ENCODE data around the gene ENO1.

ENO1 gene

GRCh38 chr1:8871539-8871935, 6.9 kb downstream of the ENO1 start:
- Histone ChIP-seq H3K4me3 (ENCODE audit: low read length) (no peak overlapping the region), H3K9me3 (ENCODE audit: control insufficient read depth, insufficient read depth, low read length) (no peaks in the 10 kb centered on the region), H3K4me1 (ENCODE audit: control insufficient read depth, insufficient read depth, low read length) (peaks cover 3% of the 10 kb centered on the region; the same call in 1 of the 2 replicates), H3K27ac (ENCODE audit: low read length) (no peak overlapping the region), H3K27me3 (ENCODE audit: control insufficient read depth, insufficient read depth, low read length) (no peaks in the 10 kb centered on the region), H3K36me3 (ENCODE audit: control insufficient read depth, insufficient read depth, low read length) (peaks cover 55% of the 10 kb centered on the region)
- no CpG with 5 or more reads among the region's 7 CpGs for WGBS (ENCODE audit: insufficient coverage, insufficient read length)
- no peak for DNase-seq (ENCODE audit: low read depth, low spot score)

GRCh38 chr1:8870616-8871538, 7.6 kb downstream of the ENO1 start:
- Histone ChIP-seq H3K27ac (ENCODE audit: low read length) (no peak overlapping the region), H3K9me3 (ENCODE audit: control insufficient read depth, insufficient read depth, low read length) (no peaks in the 10 kb centered on the region), H3K27me3 (ENCODE audit: control insufficient read depth, insufficient read depth, low read length) (no peaks in the 10 kb centered on the region), H3K4me3 (ENCODE audit: low read length) (no peak overlapping the region), H3K4me1 (ENCODE audit: control insufficient read depth, insufficient read depth, low read length) (peaks cover 3% of the 10 kb centered on the region; the same call in 1 of the 2 replicates), H3K36me3 (ENCODE audit: control insufficient read depth, insufficient read depth, low read length) (peaks cover 60% of the 10 kb centered on the region)
- no CpG with 5 or more reads among the region's 18 CpGs for WGBS (ENCODE audit: insufficient coverage, insufficient read length)
- DNase-seq (ENCODE audit: low read depth, low spot score), result no peak

- Histone ChIP-seq H3K27me3 (ENCODE audit: control insufficient read depth, insufficient read depth, low read length) (no peaks in the 10 kb centered on the region), H3K4me3 (ENCODE audit: low read length) (no peak overlapping the region), H3K27ac (ENCODE audit: low read length) (no peak overlapping the region), H3K9me3 (ENCODE audit: control insufficient read depth, insufficient read depth, low read length) (no peaks in the 10 kb centered on the region), H3K4me1 (ENCODE audit: control insufficient read depth, insufficient read depth, low read length) (peaks cover 3% of the 10 kb centered on the region), H3K36me3 (ENCODE audit: control insufficient read depth, insufficient read depth, low read length) (peaks cover 68% of the 10 kb centered on the region)
- DNase-seq (ENCODE audit: low read depth, low spot score), result no peak
- WGBS (ENCODE audit: insufficient coverage, insufficient read length), result no CpG with 5 or more reads among the region's 6 CpGs
Observed at GRCh38 chr1:8870103-8870502, 8.4 kb downstream of the ENO1 start.

GRCh38 chr1:8867878-8868567, 10.5 kb downstream of the ENO1 start:
- H3K4me1 ChIP-seq (ENCODE audit: control insufficient read depth, insufficient read depth, low read length), result peaks cover 3% of the 10 kb centered on the region
- WGBS (ENCODE audit: insufficient coverage, insufficient read length), result no CpG with 5 or more reads among the region's 5 CpGs
- no peaks in the 10 kb centered on the region for H3K27me3 ChIP-seq (ENCODE audit: control insufficient read depth, insufficient read depth, low read length)
- H3K27ac ChIP-seq (ENCODE audit: low read length), result no peak overlapping the region
- DNase-seq (ENCODE audit: low read depth, low spot score), result no peak
- H3K4me3 ChIP-seq (ENCODE audit: low read length), result no peak overlapping the region
- peaks cover 79% of the 10 kb centered on the region for H3K36me3 ChIP-seq (ENCODE audit: control insufficient read depth, insufficient read depth, low read length)
- no peaks in the 10 kb centered on the region for H3K9me3 ChIP-seq (ENCODE audit: control insufficient read depth, insufficient read depth, low read length)

- Histone ChIP-seq H3K9me3 (ENCODE audit: control insufficient read depth, insufficient read depth, low read length) (no peaks in the 10 kb centered on the region), H3K4me3 (ENCODE audit: low read length) (no peak overlapping the region), H3K4me1 (ENCODE audit: control insufficient read depth, insufficient read depth, low read length) (no peaks in the 10 kb centered on the region; the same call in 1 of the 2 replicates), H3K27me3 (ENCODE audit: control insufficient read depth, insufficient read depth, low read length) (no peaks in the 10 kb centered on the region), H3K36me3 (ENCODE audit: control insufficient read depth, insufficient read depth, low read length) (peaks cover 80% of the 10 kb centered on the region), H3K27ac (ENCODE audit: low read length) (no peak overlapping the region)
- WGBS (ENCODE audit: insufficient coverage, insufficient read length), result no CpG with 5 or more reads among the region's 11 CpGs
- no peak for DNase-seq (ENCODE audit: low read depth, low spot score)
Observed at GRCh38 chr1:8866792-8867415, 11.6 kb downstream of the ENO1 start.

- WGBS (ENCODE audit: insufficient coverage, insufficient read length), result no CpG with 5 or more reads among the region's 10 CpGs
- no peak for DNase-seq (ENCODE audit: low read depth, low spot score)
- Histone ChIP-seq H3K9me3 (ENCODE audit: control insufficient read depth, insufficient read depth, low read length) (no peaks in the 10 kb centered on the region), H3K27ac (ENCODE audit: low read length) (no peak overlapping the region), H3K4me3 (ENCODE audit: low read length) (no peak overlapping the region), H3K27me3 (ENCODE audit: control insufficient read depth, insufficient read depth, low read length) (no peaks in the 10 kb centered on the region), H3K36me3 (ENCODE audit: control insufficient read depth, insufficient read depth, low read length) (peaks cover 77% of the 10 kb centered on the region), H3K4me1 (ENCODE audit: control insufficient read depth, insufficient read depth, low read length) (no peaks in the 10 kb centered on the region; the same call in 1 of the 2 replicates)
Observed at GRCh38 chr1:8866173-8866791, 12.2 kb downstream of the ENO1 start.

- H3K9me3 ChIP-seq (ENCODE audit: control insufficient read depth, insufficient read depth, low read length), result no peaks in the 10 kb centered on the region
- no peaks in the 10 kb centered on the region; the same call in 1 of the 2 replicates for H3K4me1 ChIP-seq (ENCODE audit: control insufficient read depth, insufficient read depth, low read length)
- no CpG with 5 or more reads among the region's 6 CpGs for WGBS (ENCODE audit: insufficient coverage, insufficient read length)
- no peak overlapping the region for H3K27ac ChIP-seq (ENCODE audit: low read length)
- H3K4me3 ChIP-seq (ENCODE audit: low read length), result no peak overlapping the region
- no peaks in the 10 kb centered on the region for H3K27me3 ChIP-seq (ENCODE audit: control insufficient read depth, insufficient read depth, low read length)
- H3K36me3 ChIP-seq (ENCODE audit: control insufficient read depth, insufficient read depth, low read length), result peaks cover 78% of the 10 kb centered on the region
- DNase-seq (ENCODE audit: low read depth, low spot score), result no peak
Observed at GRCh38 chr1:8864713-8865344, 13.7 kb downstream of the ENO1 start.

- Histone ChIP-seq H3K4me3 (ENCODE audit: low read length) (no peak overlapping the region), H3K27me3 (ENCODE audit: control insufficient read depth, insufficient read depth, low read length) (no peaks in the 10 kb centered on the region), H3K27ac (ENCODE audit: low read length) (no peak overlapping the region), H3K4me1 (ENCODE audit: control insufficient read depth, insufficient read depth, low read length) (no peaks in the 10 kb centered on the region; the same call in 1 of the 2 replicates), H3K36me3 (ENCODE audit: control insufficient read depth, insufficient read depth, low read length) (peaks cover 79% of the 10 kb centered on the region), H3K9me3 (ENCODE audit: control insufficient read depth, insufficient read depth, low read length) (no peaks in the 10 kb centered on the region)
- WGBS (ENCODE audit: insufficient coverage, insufficient read length), result no CpG with 5 or more reads among the region's 13 CpGs
- DNase-seq (ENCODE audit: low read depth, low spot score), result no peak
Observed at GRCh38 chr1:8863794-8864233, 14.7 kb downstream of the ENO1 start.

- WGBS (ENCODE audit: insufficient coverage, insufficient read length), result no CpG with 5 or more reads among the region's 7 CpGs
- Histone ChIP-seq H3K27me3 (ENCODE audit: control insufficient read depth, insufficient read depth, low read length) (no peaks in the 10 kb centered on the region), H3K9me3 (ENCODE audit: control insufficient read depth, insufficient read depth, low read length) (no peaks in the 10 kb centered on the region), H3K27ac (ENCODE audit: low read length) (no peak overlapping the region), H3K4me3 (ENCODE audit: low read length) (no peak overlapping the region), H3K4me1 (ENCODE audit: control insufficient read depth, insufficient read depth, low read length) (no peaks in the 10 kb centered on the region; the same call in 1 of the 2 replicates), H3K36me3 (ENCODE audit: control insufficient read depth, insufficient read depth, low read length) (peaks cover 80% of the 10 kb centered on the region)
- no peak for DNase-seq (ENCODE audit: low read depth, low spot score)
Observed at GRCh38 chr1:8863138-8863537, 15.3 kb downstream of the ENO1 start.
